HG03571 (cell line): ENCODE results near the gene ARID3B.

Experiments used
- ATAC-seq: cut with Tn5 transposase; IDR thresholded peaks from one replicate; pipeline ENCODE4 v1.9.1; 2021; ENCODE audit not compliant: unreplicated experiment

Gene ARID3B

GRCh38 chr15:74603026-74603788 lies 62.2 kb downstream of the ARID3B start:
- ATAC-seq, result no peak

DNA sequence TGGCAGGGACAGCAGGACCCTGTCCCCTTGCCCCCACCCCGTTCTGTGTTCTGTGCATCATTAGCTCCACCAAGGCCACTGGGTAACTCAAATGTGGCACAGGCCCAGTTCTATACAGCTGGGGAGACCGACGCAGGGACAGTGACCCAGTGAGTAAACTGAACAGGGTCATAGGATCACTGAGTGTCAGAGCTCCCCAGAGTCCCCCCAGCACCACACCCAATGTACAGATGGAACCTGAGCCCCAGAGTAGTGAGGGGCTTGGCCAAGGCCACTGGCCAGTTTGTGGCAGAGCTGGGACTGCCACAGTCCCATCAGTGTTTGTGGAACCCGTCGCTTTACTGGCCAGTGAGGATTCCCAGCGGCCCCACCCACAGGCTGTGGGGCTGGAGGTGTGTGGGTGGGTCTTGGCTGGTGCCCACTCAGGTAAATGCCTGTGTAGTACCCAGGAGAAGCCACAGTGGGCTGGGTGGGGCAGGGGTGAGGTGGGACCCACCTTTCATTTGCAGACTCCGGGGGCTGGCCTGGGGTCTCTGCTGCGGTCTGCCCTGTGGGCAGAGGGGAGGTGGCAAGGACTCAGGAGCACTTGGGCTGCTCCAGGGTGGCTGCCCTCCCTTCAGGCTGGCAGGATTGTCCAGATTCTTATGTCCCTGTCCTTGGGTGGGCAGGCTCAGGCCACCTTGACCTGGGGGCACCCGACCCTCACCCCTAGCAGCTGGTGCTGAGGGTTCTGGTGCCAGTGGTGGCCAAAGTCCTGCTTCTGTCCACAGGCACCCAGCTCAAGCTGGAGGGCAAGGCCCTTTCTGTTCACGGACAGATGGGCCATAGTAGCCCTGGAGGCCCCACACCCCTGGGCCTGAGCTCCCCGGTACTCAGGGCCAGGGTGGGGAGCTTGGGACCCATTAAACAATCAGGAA lies 63.0 kb downstream of the ARID3B start:
- no peak for ATAC-seq

- no peak for ATAC-seq
Observed at GRCh38 chr15:74604983-74605794, 64.2 kb downstream of the ARID3B start.

DNA sequence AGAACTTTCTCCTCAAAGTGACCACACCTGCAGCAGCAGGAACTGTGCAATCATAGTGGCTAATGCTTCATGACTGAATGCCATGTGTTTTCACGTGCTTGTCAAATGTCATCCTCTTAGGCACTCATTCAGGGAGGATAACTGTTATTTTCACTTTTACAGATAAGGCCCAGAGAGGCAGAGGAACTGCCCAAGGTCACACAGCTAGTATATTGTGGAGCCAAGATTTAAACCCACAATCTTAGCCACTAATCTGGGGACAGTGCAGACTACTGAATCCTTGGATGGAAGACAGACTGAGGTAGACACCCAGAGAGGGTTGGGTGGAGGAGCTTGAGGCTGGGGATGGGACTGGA lies 64.8 kb downstream of the ARID3B start:
- ATAC-seq, result no peak

DNA sequence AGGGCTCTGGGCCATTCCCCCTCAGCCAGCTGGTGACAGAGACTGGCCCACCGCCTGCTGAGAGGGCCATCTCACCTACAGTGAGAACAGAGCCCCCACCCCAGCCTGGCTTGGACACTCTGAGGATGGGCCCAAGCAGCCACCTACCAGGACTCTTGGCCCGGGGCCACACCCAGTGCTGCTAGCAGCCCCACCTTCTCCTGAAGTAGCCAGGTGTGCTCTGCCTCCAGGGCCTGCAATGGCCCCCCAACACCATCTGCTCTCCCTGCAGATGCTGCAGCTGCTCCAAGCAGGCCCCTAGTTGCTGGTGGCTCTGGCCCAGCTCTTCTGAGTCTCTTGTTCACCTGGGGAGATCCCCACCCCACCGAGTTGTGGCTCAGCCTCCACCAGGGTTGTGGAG lies 67.8 kb downstream of the ARID3B start:
- ATAC-seq, result no peak

DNA sequence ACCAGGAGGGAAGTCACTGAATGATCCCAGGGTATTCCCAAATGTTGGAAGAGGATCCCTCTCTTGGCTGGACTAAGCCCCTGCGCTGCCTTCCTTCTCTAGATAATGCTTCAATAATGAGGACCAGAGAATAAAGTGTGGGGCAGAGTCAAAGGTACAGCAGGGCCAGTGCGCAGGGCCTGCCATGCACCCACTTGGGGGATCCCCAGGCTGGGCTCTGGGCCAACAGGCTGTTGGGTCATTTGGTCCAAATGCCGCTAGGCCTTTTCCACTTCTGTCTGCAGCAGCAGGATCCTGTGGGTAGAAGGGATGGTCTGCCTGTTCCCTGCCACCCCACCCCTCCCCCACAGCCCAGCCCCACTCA lies 68.9 kb downstream of the ARID3B start:
- no peak for ATAC-seq

DNA sequence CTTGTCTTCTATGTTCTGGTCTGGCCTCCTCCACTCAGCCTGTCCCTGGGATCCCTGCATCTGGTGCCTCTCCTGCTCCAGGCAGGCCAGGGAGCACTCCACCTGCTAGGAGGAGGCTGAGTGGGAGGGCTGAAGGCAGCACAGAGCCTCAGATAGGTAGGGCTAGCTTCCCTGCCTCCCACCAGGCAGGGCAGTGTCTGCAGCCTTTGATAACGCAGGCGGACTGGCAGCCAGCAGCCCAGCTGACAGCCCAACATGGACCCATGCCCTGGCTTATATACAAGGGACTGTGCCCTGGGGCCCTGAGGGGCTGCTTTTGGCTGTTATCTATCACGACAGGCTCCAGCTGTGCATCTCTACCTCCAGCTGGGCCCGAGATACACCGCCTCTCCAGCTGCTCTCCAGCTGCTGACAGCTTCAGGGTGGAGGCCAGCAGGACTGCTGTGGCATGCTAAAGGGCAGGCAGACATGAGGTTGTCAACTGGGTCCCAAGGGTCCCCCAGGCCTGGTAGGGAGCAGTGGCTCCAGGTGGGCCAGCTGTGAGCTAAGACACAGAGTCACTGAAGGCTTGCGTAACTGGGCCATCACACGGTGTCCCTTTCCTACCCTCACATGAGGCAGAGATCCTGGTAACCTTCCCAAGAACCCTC lies 69.4 kb downstream of the ARID3B start:
- ATAC-seq, result no peak

DNA sequence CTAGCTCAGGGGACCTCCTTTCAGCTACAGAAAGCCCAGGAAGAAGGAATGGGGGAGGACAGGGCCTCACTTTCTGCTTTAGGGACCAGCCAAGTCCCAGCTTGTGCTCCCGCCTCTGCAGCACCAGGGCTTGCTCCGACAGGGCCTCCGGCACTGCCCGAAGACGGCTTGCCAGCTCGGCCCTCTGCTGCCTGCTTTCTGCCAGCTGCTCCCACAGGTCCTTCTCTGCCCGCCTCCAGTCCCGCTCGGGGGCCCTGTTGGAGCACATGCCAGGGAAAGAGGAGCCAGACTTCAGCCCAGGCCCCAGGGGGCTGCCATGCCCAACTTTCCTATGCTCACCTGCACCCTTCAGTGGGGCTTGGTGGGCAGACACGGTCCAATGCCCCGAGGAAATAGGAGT lies 70.3 kb downstream of the ARID3B start:
- ATAC-seq, result no peak

DNA sequence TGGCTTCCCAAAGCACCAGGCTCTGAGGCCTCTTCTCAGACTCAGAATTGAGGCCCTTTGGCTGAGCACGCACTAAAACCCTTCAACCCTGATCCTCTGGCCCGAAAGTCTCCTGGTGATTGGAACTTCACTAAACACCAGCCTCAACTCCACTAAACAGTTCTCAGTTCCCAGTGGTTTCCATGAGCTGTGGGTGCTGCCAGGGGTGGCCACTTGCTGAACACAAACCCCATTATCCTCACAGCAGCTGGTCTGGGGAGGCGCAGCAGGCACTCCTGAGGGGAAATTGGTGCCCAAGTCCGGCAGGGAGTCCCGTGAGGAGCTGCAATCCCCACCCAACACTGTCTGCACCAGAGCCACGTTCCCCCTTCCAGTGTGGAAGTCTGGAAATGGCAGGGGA lies 70.8 kb downstream of the ARID3B start:
- ATAC-seq, result no peak

DNA sequence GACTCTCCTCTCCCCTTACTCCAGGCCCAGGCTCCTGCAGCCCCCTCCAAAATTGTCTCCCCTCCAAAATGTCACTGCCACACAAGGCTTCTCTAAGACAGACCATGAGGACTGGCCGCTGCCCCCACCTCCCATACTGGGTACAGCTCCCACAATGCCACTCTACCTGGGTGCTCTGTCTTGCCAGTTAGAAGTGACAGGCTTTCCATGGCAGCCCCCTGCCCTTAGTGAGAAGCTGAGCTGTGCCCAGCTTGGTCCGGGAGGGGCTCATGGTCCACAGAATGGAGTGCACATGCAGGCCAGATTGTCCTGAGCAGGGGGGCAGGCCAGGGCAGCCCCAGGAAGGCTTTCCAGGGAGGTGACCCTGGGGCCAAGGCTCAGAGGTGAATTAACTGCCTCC lies 71.7 kb downstream of the ARID3B start:
- no peak for ATAC-seq

GRCh38 chr15:74613089-74613952 lies 72.3 kb downstream of the ARID3B start:
- no peak for ATAC-seq

DNA sequence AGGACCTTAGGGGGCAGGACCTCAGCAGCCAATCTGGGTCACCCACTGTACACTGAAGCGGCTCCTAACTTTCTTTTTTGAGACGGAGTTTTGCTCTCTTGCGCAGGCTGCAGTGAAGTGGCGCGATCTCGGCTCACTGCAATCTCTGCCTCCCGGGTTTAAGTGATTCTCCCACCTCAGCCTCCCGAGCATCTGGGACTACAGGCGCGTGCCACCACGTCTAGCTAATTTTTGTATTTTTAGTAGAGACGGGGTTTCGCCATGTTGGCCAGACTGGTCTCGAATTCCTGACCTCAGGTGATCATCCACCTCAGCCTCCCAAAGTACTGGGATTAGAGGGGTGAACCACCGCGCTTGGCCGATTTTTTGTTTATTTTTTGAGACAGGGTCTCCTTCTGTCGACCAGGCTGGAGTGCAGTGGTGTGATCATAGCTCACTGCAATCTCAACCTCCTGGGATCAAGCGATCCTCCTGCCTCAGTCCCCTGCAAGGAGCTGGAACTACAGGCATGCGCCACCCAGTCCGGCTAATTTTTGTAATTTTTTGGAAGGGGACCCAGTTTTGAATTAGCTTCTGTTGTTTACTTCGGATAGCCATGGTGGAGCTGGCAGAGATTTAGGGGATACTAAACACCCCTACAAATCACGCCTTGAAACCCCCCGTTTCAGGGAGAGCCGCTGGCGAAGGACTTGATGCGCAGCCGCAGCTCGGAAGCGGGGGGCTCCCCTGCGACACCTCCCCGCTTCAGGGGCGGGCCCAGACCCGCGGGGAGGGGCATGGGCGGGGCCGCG lies 73.1 kb downstream of the ARID3B start:
- ATAC-seq, result no peak

DNA sequence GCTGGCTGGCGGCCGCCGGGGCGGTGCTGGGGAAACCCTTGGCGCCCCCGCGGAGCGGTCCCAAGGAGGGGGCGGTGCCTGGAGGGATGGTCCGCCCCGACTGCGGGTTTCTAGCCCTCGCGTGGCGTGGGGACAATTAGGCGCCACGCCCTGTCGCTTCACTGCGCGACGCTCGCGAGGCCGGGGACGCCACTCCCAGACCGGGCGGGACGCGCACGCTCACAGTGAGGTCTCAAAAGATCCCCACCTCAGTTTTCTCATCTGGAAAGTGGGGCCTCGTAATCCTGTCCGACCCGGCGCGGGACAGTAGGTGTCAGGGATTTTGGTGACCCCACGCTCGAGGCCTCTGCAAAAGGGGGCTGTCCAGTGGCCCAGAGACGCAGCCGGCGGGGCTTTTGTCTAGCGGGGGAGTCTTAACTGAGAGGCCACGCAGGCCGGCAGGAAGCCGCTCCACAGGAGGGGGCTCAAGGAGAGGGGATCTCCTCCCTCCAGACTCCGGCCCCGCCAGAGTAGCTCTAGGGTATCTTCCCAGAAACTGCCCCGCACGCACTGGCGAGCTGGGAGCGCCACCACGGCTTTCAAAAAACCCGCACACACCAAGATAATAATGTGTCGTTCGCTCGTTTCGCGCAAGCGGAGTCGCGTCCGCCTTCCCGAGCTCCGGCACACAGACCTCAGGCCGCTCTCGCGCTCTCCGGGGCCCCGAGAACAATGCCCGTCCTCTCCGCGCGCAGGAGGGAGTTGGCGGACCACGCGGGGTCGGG lies 73.9 kb downstream of the ARID3B start:
- ATAC-seq, result peak; percentile 32

- peak; percentile 59 for ATAC-seq
Observed at GRCh38 chr15:74615508-74616365, 74.7 kb downstream of the ARID3B start, which contains the start of gene CLK3. Gene CLK3 (plus strand): TSS chr15:74615836. CDS start chr15:74619197, 3,361 bp downstream.

DNA sequence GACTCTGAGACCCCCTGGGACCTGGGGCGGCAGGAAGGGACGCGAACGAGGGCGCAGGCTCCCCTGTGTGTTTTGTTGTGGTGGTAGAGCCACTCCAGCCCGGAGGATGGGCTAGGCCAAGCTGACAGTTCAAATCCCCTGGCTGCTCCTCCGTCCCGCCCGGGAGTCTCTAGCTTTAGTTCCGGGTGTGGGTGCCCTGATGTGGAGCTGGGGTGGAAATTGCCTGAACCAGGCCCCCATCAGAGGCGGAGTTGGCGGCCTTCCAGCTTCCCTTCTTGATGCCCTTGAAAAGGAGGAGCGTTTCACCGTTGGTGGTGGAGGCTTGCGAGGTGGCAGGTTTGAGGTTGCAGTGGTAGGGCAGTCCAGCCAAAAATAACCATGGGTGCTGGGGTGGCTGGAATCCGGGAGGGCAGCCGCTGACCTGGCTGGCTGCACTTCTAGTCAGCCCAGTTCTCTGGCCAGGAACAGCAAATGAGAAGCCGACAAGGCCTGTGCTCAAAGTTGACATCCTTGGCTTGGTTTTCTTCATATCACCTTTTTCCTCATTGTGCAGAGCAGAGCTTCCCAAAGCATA lies 75.4 kb downstream of the ARID3B start:
- no peak for ATAC-seq

DNA sequence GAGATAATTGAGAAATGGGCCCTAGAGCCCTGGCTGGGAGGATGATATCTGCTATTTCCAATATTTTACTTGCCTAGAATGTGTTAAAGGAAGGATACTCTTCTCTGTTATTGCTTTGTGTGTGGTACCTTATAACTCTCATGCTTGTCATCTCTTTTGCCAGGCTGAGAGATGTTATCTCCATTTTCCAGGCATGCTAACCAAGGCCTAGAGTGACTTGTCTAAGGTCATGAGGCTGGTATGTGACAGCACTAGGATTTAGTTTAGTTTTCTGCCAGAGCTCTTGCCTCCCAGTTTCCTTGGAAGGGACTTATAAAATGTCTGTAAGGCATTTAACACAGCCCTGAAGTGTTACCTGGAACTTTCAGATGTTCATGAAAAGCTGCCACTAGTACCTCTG lies 76.0 kb downstream of the ARID3B start:
- ATAC-seq, result no peak
